ENCODE results near the gene FOXC1. TPM values are rescaled to one million over a fixed set of nuclear protein-coding genes. Genes with fewer than 3 reads are reported as not detected.

Gene FOXC1
- 6.5 and 10.3 TPM in 2 replicates for total RNA-seq (2014; rRNA removed; shearing (Covaris generic))
- polyA plus RNA-seq (2015; cell fraction: cytosol; rRNA removed): 13.6 and 15.4 TPM in 2 replicates
- polyA plus RNA-seq (2015; cell fraction: nucleus; rRNA removed): 17.0 and 19.6 TPM in 2 replicates

DNA sequence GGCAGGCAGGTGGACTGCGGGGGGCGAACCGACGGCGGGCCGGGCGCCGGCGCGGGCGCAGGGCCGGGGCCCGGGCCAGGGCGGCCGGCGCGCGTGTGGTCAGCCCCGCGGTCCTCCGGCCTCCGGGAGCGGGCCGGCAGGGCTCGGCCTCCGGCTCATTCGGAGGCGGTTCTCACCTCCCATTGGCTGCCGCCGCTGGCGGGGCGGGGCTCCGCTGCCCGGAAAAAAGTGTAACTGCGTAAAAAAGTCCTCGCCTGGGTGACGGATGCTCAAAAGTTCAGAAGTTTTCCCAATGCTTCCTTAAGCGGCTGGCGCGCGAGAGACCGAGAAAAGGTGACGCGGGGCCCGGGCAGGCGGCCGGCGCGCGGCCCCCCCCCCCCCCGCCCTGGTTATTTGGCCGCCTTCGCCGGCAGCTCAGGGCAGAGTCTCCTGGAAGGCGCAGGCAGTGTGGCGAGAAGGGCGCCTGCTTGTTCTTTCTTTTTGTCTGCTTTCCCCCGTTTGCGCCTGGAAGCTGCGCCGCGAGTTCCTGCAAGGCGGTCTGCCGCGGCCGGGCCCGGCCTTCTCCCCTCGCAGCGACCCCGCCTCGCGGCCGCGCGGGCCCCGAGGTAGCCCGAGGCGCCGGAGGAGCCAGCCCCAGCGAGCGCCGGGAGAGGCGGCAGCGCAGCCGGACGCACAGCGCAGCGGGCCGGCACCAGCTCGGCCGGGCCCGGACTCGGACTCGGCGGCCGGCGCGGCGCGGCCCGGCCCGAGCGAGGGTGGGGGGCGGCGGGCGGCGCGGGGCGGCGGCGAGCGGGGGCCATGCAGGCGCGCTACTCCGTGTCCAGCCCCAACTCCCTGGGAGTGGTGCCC, at the start of gene FOXC1:
FOXC1 (plus strand) TSS at position 268 of the 849 bp plus-strand sequence; CDS start at position 799, 531 bp downstream.
- peak; percentile 94 for DNase-seq (ENCODE audit: low read depth)

GRCh38 chr6:1560281-1561058, 49.2 kb upstream of the FOXC1 start:
- no peak for DNase-seq (ENCODE audit: low read depth)

DNA sequence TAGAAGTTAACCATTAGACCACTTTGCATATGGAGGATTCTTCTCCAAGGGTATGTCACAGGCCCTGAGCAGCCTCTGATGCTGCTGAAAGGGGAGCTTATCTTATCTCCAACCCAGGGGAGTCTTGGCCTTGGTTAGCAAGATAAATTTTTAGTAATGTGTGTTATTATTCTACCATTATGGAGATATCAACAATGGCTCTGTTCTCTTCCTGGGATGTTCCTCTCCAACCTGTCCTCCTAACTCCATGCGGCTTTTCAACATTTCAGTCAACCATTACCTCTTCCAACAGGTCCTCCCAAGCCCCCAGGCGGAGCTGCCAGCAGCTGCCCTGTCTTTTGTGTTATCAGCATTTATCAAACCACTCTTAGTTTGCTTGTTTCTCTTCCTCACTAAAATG, 48.4 kb upstream of the FOXC1 start:
- no peak for DNase-seq (ENCODE audit: low read depth)

DNA sequence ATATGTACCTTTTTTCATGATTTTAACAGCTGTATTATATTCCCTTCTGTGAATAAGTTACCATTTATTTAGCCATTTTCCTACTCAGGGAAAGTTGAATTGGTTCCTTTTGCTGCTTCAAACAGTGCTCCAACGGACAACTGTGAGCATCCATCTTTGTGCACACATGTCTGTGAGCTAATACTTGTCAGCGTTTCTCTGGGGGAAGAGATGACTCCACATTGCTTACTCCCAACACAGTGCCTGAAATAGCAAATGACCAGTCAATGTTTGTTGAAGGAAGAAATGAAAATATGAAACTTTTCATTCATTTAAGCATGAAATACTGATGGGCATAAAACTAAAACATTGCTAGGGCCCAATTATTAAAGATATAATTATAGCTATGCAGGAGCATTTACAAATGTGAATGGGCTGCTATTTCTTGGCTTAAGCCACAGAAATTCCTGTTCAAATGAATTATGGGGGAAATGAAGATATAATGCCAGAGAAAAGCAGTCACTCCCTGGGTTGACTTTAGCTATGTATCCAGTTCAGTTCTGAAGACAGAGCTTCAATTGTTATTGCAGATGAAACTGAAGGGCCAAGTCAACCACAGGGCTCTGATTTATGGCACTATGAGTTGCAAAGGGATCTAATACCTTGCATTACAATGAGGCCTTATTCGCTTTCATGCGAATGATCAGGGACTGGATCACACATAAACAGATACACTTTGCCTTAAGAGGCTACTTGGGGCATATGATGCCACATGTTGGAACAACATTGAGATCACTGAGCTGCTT, 47.4 kb upstream of the FOXC1 start:
- DNase-seq (ENCODE audit: low read depth): no peak

DNA sequence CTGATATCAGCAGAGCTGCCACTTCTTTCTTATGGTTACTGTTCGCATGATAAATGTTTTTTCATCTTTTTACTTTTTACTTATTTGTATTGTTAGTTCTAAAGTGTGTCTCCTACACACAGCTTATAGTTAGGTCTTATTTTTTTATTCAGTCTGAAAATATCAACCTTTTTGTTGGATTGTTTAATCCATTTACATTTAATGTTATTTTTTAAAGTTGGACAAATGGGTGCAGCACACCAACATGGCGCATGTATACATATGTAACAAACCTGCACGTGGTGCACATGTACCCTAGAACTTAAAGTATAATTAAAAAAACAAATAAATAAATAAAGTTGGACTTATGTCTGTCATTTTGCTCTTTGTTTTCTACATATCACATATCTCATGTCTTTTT, 40.3 kb upstream of the FOXC1 start:
- DNase-seq (ENCODE audit: low read depth): no peak

DNA sequence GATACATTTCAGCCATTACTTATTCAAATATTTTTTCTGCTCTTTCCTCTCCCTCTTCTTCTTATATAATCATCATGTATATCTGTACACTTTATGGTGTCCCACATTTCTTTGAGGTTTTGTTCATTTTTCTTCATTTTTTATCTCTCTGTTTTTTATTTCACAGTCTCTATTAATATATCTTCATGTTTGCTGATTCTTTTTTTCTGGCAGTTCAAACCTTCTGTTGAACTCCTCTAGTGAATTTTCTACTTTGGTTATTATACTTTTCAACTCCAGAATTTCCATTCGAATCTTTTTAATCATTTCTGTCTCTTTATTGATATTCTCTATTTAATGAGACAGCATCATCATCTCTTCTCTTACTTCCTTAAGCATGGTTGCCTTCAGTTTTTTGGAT, 38.9 kb upstream of the FOXC1 start:
- DNase-seq (ENCODE audit: low read depth): no peak

GRCh38 chr6:1572892-1573291, 36.8 kb upstream of the FOXC1 start:
- no peak for DNase-seq (ENCODE audit: low read depth)

DNA sequence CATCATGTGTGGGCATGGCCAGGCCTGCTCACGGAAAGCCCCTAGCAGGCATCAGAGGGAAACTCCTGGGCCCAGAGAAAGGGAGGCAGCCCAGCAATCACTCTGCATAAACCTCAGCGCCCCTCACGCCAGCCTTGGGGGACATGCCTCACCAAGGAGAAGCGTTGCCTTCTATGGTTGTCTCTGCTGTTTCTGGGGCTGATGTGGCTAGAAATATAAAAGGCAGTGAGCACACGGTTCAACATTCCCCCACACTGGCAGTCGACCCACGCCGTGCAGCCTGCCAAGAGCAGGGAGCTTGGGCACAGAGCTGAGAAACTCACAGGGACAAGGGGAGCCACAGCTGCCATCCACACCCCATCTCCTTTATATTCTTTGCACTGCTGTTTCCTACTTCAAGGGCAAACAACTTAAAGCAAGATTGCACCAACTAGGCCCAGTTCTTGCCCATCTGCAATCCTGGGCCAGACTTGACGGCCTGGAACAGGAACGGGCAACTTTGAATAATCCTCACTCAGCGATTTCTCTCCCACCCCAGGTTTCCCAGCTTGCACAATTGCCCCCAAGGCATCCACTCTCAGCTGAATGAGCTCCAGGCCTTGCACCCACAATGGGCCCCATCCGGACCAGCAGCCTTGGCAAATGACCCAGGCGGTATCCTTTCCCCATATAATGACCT, 35.5 kb upstream of the FOXC1 start:
- DNase-seq (ENCODE audit: low read depth): no peak

DNA sequence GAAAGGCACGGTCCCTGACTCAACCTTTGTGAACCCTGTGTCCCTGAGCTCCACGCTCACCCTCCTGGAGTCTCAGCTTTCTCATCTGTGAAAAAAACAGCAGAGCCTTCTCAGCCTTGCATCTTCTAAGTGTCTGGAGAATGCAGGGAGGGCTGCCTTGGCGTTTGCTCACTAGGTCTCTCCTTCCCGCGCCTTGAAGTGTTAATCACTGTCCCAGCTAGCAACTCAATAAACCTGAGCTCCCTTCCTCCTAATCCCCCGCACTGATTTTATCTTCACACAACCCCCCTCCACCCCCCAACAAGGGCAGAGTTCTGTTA, 34.9 kb upstream of the FOXC1 start:
- no peak for DNase-seq (ENCODE audit: low read depth)

DNA sequence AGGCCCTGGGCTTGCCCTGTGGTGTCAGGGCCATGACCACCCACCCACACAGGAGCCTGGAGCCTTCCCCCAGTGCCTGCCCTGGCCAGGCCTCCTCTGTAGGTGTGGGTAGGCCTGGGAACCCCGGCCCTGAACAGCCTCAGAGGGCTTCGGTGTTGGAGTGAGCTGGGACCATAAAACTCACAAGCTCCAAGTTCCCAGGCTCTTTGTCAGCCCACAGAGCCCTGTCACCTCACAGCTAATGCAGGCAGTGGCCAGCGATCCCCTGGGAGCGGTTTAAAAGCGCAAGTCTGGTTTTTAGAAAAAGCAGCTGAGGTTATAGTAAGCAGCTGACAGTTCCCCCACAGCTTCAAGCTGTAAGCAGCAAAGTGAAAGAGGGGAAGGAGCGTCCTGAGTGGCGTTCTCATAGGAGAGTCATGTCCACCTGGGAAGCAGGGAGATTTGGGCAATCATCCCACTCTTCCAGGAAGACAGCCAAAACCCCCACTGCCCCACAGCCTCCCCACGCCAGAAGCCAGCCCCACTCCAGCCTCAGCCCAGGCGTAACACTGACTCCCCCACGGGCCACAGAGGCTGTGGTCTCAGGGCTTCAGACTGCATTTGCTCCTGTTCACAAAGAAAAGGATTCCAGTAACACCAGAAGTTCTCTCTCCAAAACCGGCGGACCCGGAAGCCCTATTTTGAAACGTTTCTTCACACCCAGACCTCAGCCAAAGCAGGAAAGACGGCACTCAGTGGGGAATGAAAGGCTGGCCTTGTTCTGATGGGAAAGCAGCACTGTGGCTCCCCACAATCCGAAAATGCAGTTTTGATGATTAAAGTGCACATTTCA, 34.3 kb upstream of the FOXC1 start:
- no peak for DNase-seq (ENCODE audit: low read depth)

DNA sequence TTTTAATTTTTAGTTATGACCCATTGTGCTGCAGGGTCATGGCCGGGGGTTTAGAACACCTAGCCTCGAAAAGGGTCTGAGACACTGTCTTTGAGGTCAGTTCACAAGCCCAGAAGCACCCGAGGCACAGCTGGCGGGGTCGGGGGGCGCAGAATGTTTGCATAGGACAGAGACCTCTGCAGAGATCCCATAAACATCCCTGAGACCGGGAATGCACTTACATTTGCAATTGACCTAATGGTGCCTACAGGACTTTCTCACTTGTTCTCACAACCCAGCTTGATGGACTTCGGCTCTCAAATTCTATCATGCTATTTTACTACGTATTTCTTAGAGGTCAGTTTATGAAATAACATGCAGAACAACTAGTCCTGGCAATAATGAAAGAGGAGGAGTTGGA, 33.5 kb upstream of the FOXC1 start:
- DNase-seq (ENCODE audit: low read depth): no peak

DNA sequence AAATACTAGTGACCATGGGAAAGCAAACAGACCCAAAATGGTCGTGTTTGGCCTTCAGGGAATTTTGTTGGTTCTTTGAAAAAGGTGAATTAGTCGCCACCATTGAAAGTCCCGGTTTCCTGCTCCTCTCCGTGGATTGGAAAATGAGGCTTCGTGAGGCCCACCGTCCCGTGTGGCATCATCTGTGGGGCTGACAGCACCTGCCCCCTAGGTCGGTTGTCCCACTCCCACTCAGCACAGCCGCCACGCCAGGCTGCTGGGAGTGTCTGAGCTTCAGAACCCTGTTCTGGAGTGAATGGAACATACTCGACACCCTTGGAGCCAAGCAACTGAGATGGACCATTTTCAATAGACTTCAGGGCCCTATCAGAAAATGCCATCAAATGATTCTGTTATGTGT, 33.0 kb upstream of the FOXC1 start:
- DNase-seq (ENCODE audit: low read depth): no peak

DNA sequence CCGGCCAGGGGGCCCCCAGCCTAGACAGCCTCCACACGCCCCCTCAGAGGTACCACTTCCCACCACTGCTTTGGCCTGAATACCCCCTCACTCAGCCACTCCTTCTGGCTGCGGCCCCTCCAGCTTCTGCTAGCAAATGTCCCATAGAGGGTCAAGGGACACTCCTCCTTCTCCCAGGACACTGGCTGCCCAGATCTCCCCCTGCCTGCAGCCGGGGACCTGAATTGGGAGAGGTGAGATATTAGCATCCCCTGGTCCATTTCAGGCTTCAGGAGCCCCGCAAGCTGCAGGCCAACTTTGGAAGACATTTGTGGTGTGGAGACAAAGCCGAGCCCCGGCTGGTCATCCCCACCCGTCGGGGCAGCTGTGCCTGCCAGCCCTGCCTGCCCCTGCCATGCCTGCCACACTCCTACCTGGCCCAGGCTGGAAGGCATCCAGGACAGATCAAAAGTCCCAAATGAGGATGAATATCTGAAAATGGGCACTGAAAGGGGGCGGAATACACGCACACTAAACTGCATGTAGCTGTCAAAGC, 32.5 kb upstream of the FOXC1 start:
- no peak for DNase-seq (ENCODE audit: low read depth)

- no peak for DNase-seq (ENCODE audit: low read depth)
Observed at GRCh38 chr6:1577896-1578745, 31.6 kb upstream of the FOXC1 start.

GRCh38 chr6:1579096-1579495, 30.6 kb upstream of the FOXC1 start:
- DNase-seq (ENCODE audit: low read depth): no peak

DNA sequence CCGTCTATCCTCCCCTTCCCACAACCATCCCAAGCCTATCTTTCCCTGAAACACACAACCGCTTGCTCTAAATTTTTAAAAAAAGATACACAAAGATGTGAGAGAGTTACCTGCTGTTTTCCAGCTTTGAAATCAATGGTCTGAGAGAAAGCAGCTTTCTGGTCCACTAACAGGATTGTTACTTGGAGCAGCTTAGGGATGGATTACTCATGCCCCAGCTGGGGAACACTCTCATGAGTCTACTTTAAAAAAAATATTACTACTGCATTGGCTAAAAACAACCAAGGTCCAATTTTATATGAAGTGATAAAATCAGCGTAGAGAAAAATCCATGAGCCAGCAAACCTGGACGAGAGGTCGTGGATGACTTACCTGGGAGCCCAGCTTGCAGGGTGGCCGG, 29.6 kb upstream of the FOXC1 start:
- no peak for DNase-seq (ENCODE audit: low read depth)

GRCh38 chr6:1580585-1580984, 29.1 kb upstream of the FOXC1 start:
- no peak for DNase-seq (ENCODE audit: low read depth)

GRCh38 chr6:1581120-1581991, 28.4 kb upstream of the FOXC1 start:
- no peak for DNase-seq (ENCODE audit: low read depth)
